KMS-11 (cell line): Measurements from ENCODE around the gene CTU2.

Experiments
- H2AFZ ChIP-seq: fragments of 200-600 bp; sonication (generic); 2 replicates; pipeline ENCODE4 v1.6.1; 2016; ENCODE audit warnings: antibody characterized with exemption, mixed run types, low read depth
- H3K27ac ChIP-seq: fragments of 200-600 bp; sonication (generic); 2 replicates; pipeline ENCODE4 v1.6.1; 2016; ENCODE audit warnings: mild to moderate bottlenecking, mixed run types
- H3K27me3 ChIP-seq: fragments of 200-600 bp; sonication (generic); 2 replicates; pipeline ENCODE4 v1.6.1; 2017; ENCODE audit warnings: mild to moderate bottlenecking, low read depth, mixed run types, moderate library complexity; ENCODE audit not compliant: insufficient read depth
- H3K36me3 ChIP-seq: fragments of 200-600 bp; sonication (generic); 2 replicates; pipeline ENCODE4 v1.6.1; 2017; ENCODE audit warnings: mild to moderate bottlenecking, mixed run types; ENCODE audit not compliant: insufficient read depth
- H3K4me1 ChIP-seq: fragments of 200-600 bp; sonication (generic); 2 replicates; pipeline ENCODE4 v1.6.1; 2016; ENCODE audit warnings: mild to moderate bottlenecking, low read depth, mixed run types; ENCODE audit not compliant: poor library complexity, severe bottlenecking
- H3K4me2 ChIP-seq: fragments of 200-600 bp; sonication (generic); 2 replicates; pipeline ENCODE4 v1.7.0; 2016; ENCODE audit warnings: mild to moderate bottlenecking, mixed run types
- H3K4me3 ChIP-seq: fragments of 200-600 bp; sonication (generic); IDR thresholded peaks from 2 replicates; pipeline ENCODE4 v1.6.1; 2017; ENCODE audit warnings: low read depth, low read length, mixed read lengths; ENCODE audit not compliant: insufficient read depth
- H3K79me2 ChIP-seq: fragments of 200-600 bp; sonication (generic); 2 replicates; pipeline ENCODE4 v1.6.1; 2016; ENCODE audit warnings: low read depth, mixed run types; ENCODE audit not compliant: insufficient read depth
- H3K9ac ChIP-seq: fragments of 200-600 bp; sonication (generic); 2 replicates; pipeline ENCODE4 v1.6.1; 2016; ENCODE audit warnings: mild to moderate bottlenecking, mixed run types
- H4K20me1 ChIP-seq: fragments of 200-600 bp; sonication (generic); 2 replicates; pipeline ENCODE4 v1.6.1; 2016; ENCODE audit warnings: mild to moderate bottlenecking, mixed run types; ENCODE audit not compliant: insufficient read depth
- CTCF ChIP-seq: fragments of 200-600 bp; sonication (generic); conservative IDR thresholded peaks from 2 replicates; pipeline ENCODE4 v1.6.1; 2017; ENCODE audit warnings: low read depth, mild to moderate bottlenecking, antibody characterized with exemption, low read length, moderate library complexity, mixed read lengths

The CTU2 gene

GRCh38 chr16:88731699-88732098 lies 25.4 kb downstream of the CTU2 start:
- Histone ChIP-seq H4K20me1 (no peaks in the 10 kb centered on the region), H3K4me3 (no peak overlapping the region), H3K27me3 (no peaks in the 10 kb centered on the region)

GRCh38 chr16:88732172-88732960 lies 26.1 kb downstream of the CTU2 start:
- Histone ChIP-seq H4K20me1 (no peaks in the 10 kb centered on the region), H3K36me3 (no peaks in the 10 kb centered on the region; the same call in 1 of the 2 replicates)

More at GRCh38 chr16:88731699-88732098, 25.4 kb downstream of the CTU2 start:
- H3K4me1 ChIP-seq, result no peaks in the 10 kb centered on the region
- H3K27ac ChIP-seq, result no peak overlapping the region
- TF ChIP-seq CTCF, result no peak
- no peak overlapping the region for H3K4me2 ChIP-seq
- H3K36me3 ChIP-seq, result no peaks in the 10 kb centered on the region; the same call in 1 of the 2 replicates
- no peak overlapping the region for H3K9ac ChIP-seq
- 0 out of 2 replicates have a peak, but pooled peaks cover 4% of the 10 kb centered on the region for H3K79me2 ChIP-seq
- H2AFZ ChIP-seq, result no peak overlapping the region

GRCh38 chr16:88732961-88733294 lies 26.6 kb downstream of the CTU2 start:
- TF ChIP-seq CTCF, result no peak
- no peaks in the 10 kb centered on the region for H4K20me1 ChIP-seq
- H3K9ac ChIP-seq, result no peak overlapping the region
- H2AFZ ChIP-seq, result no peak overlapping the region
- 0 out of 2 replicates have a peak, but pooled peaks cover 4% of the 10 kb centered on the region for H3K79me2 ChIP-seq
- no peaks in the 10 kb centered on the region for H3K4me1 ChIP-seq
- H3K4me2 ChIP-seq, result no peak overlapping the region
- no peak overlapping the region for H3K4me3 ChIP-seq
- H3K36me3 ChIP-seq, result no peaks in the 10 kb centered on the region; the same call in 1 of the 2 replicates
- no peak overlapping the region for H3K27ac ChIP-seq
- no peaks in the 10 kb centered on the region for H3K27me3 ChIP-seq

More at GRCh38 chr16:88732172-88732960, 26.1 kb downstream of the CTU2 start:
- Histone ChIP-seq H2AFZ (no peak overlapping the region), H3K4me2 (no peak overlapping the region), H3K4me1 (no peaks in the 10 kb centered on the region), H3K4me3 (no peak overlapping the region), H3K27ac (no peak overlapping the region), H3K79me2 (0 out of 2 replicates have a peak, but pooled peaks cover 4% of the 10 kb centered on the region), H3K9ac (no peak overlapping the region), H3K27me3 (no peaks in the 10 kb centered on the region)
- TF ChIP-seq CTCF, result no peak

- TF ChIP-seq CTCF, result no peak
- H3K27ac ChIP-seq, result no peak overlapping the region
- no peak overlapping the region for H3K9ac ChIP-seq
- H4K20me1 ChIP-seq, result no peaks in the 10 kb centered on the region
- H3K4me1 ChIP-seq, result no peaks in the 10 kb centered on the region
- H3K79me2 ChIP-seq, result peaks cover 4% of the 10 kb centered on the region; the same call in 1 of the 2 replicates
- H3K27me3 ChIP-seq, result no peaks in the 10 kb centered on the region
- H3K36me3 ChIP-seq, result no peaks in the 10 kb centered on the region; the same call in 1 of the 2 replicates
- H2AFZ ChIP-seq, result no peak overlapping the region
- no peak overlapping the region for H3K4me2 ChIP-seq
- H3K4me3 ChIP-seq, result no peak overlapping the region
These were observed 27.5 kb downstream of the CTU2 start for GRCh38 chr16:88733630-88734360.
